Smooth muscle cell of the pulmonary artery (primary cell): ENCODE data around the gene PLPPR1. TPM values are rescaled to one million over a fixed set of nuclear protein-coding genes. Genes with fewer than 3 reads are reported as not detected.

Source experiments
- total RNA-seq: library from RNA; depleted of rRNA; stranded (reverse); fragments of >200 nt; gene quantifications from 2 replicates; pipeline ENCODE4 v1.2.3, GENCODE V29; 2014

The PLPPR1 gene
- total RNA-seq = not detected in 2 replicates

GRCh38 chr9:101028346-101029314 lies at the start of gene PLPPR1:
PLPPR1 (plus strand) TSS chr9:101028727.

